HuH-7 (cell line): ENCODE data around the gene DOCK6.

ENCODE experiments used
- DNase-seq: peaks from one replicate; pipeline ENCODE4 v3.0.0; 2011; ENCODE audit warnings: low spot score

Gene DOCK6

GRCh38 chr19:11244846-11245589, 17.3 kb downstream of the DOCK6 start:
- no peak for DNase-seq

- DNase-seq, result no peak
Observed at GRCh38 chr19:11243798-11244169, 18.5 kb downstream of the DOCK6 start.

GRCh38 chr19:11242864-11243797, 19.2 kb downstream of the DOCK6 start:
- DNase-seq, result peak; percentile 93

GRCh38 chr19:11242025-11242424, 20.3 kb downstream of the DOCK6 start:
- DNase-seq, result no peak

DNA sequence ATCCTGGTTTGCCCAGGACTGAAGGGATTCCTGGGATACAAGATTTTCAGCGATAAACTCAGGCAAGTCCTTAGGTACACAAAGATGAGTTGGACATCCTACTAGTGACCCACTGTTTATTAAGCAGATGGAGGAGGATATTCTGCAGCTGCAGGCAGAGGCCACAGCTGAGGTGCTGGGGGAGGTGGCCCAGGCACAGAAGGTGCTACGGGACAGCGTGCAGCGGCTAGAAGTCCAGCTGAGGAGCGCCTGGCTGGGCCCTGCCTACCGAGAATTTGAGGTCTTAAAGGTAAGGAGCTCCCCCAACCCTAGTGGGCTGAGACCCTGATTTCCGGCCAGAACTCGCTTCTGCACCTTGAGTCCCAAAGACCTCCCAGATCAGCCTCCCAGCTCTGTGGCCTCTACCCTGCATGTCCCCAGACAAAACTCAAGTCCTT, 22.3 kb downstream of the DOCK6 start:
- DNase-seq, result no peak

GRCh38 chr19:11239377-11240000, 22.8 kb downstream of the DOCK6 start, which contains the start of gene ANGPTL8:
TSS of gene ANGPTL8 (plus strand) at chr19:11239619. CDS start at chr19:11239638, 19 bp downstream.
- DNase-seq, result no peak

DNA sequence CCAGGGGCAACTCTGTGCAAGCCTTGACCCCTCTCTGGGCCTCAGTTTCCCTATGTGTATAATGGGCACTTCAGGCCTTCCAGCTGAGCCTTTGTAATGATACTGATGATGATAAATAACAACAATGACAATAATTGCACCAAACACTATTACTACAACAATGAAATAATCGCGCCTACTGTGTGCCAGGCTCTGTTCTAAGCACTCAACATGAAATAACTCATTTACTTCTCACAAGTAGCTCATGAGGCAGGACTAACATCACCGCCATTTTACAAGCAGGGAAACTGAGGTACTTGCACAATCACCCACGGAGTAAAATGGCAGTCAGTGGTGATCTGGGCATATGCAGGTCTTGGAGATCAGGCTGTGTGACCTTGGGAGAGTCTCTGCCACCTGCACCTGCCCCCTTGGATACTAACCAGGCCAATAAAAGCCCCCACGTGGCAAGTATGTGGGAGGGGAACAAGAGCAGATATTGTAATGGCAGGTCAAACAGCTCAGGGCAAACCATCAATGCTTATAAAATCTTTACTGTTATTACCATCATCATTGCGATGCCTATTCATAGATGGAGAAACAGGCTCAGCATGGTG, 23.4 kb downstream of the DOCK6 start:
- DNase-seq, result no peak

GRCh38 chr19:11238041-11238440, 24.3 kb downstream of the DOCK6 start:
- no peak for DNase-seq

DNA sequence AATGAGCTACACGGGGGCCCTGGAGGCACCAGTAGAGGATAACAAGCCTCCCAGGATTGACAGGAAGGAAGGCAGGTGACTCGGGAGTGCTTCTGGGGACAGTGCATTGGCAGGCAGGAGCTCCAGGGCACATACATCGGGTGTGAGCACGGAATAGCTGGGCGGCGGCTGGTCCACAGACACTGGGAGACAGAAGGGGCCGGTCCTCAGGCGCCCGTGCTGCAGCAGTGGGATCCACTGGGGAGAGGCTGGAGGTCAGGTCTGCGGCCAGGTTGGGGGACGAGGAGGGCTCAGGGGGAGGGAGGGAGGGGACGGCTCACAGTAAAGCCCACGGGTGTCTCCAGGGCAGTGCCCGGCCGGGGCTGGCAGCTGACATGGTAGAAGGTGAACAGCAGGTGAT, 25.0 kb downstream of the DOCK6 start:
- DNase-seq, result no peak

GRCh38 chr19:11236324-11237301, 25.7 kb downstream of the DOCK6 start:
- DNase-seq, result peak; percentile 56

GRCh38 chr19:11234486-11235075, 27.7 kb downstream of the DOCK6 start:
- DNase-seq, result no peak

- no peak for DNase-seq
Observed at GRCh38 chr19:11233073-11233472, 29.3 kb downstream of the DOCK6 start.

DNA sequence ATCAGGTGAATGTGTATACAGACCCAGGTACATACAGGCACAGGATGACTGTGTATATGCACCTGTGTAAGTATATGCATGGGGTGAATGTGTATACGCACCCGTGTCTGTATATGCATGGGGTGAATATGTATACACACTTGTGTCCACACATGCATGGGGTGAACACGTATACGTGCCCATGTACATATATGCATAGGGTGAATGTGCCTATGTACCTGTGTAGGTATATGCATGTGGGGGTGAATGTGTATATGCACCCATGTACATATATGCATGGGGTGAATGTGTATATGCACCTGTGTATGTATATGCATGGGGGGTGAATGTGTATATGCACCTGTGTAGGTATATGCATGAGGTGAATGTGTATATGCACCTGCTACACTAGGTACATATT, 29.8 kb downstream of the DOCK6 start:
- no peak for DNase-seq

GRCh38 chr19:11230621-11231386, 31.5 kb downstream of the DOCK6 start:
- no peak for DNase-seq

- DNase-seq, result no peak
Observed at GRCh38 chr19:11227195-11227886, 35.0 kb downstream of the DOCK6 start.

GRCh38 chr19:11226716-11227166, 35.6 kb downstream of the DOCK6 start:
- DNase-seq, result no peak

GRCh38 chr19:11225815-11226214, 36.5 kb downstream of the DOCK6 start:
- DNase-seq, result no peak

DNA sequence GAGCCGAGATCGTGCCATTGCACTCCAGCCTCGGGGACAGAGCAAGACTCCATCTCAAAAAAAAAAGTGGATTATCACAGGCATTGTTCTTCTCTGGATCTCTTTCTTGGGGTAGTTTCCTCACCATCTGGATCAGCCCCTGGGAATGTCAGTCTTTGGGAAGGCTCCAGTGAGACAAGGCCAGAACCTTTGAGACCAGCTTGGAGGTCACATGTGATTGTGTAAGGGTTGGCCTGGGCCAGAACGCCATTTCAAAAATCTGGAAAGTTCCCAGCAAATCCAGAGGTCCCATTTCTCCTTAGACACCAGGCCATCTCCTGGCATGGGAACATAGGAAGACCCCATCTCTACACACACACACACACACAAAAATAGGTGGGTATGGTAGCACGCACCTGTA, 37.2 kb downstream of the DOCK6 start:
- no peak for DNase-seq

DNA sequence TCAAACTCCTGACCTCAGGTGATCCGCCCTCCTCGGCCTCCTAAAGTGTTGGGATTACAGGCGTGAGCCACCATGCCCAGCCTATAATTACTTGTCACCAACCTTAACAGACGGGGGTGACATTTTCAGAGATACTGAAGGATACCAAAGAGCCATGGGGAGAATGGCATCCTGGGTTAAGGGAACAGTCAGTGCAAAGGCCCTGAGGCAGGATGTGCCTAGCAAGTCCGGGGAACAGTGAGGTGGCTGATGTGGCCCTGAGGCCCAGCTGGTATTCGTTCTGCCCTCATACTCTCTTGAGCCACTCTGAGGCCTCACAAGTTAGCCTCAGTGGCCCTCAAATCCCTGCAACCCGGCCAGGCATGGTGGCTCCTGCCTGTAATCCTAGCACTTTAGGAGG, 37.9 kb downstream of the DOCK6 start:
- DNase-seq, result no peak
